Neural cell (in vitro differentiated cells): ENCODE measurements around the gene ZNF774.

ENCODE experiments used
- EP300 ChIP-seq: fragments of 450-650 bp; conservative IDR thresholded peaks from 2 replicates; pipeline ENCODE4 v1.6.1; 2014; ENCODE audit warnings: antibody characterized with exemption, mild to moderate bottlenecking, moderate library complexity; ENCODE audit not compliant: poor library complexity, severe bottlenecking
- TF ChIP-seq, protein P1 (sequence below): fragments of 450-650 bp; IDR thresholded peaks from 2 replicates; pipeline ENCODE4 v1.5.1; 2014; ENCODE audit warnings: antibody characterized with exemption, mild to moderate bottlenecking, moderate library complexity; ENCODE audit not compliant: poor library complexity, severe bottlenecking
- TF ChIP-seq, protein P2 (sequence below): IDR thresholded peaks from 2 replicates; pipeline ENCODE4 v1.6.1; 2012; ENCODE audit warnings: borderline replicate concordance

DNA sequence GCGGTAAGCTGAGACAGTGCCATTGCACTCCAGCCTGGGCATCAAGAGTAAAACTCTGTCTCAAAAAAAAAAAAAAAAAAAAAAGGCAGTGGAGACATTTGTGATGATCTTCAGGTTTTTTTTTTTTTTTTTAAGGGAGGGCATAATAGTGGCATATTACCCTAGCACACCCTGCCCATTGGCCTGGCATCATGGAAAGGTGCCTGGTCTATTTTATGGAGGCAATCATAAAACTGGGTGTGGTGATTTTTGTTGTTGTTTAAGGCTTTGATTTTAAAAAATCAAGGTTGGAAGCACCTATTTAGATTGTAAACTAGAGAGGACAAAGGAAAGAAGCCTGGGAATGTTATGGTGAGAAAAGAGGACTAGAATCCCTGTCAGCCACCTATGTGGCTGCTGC is 42.0 kb downstream of the ZNF774 start:
- no peak for TF ChIP-seq EP300
- TF ChIP-seq, protein P1, sequence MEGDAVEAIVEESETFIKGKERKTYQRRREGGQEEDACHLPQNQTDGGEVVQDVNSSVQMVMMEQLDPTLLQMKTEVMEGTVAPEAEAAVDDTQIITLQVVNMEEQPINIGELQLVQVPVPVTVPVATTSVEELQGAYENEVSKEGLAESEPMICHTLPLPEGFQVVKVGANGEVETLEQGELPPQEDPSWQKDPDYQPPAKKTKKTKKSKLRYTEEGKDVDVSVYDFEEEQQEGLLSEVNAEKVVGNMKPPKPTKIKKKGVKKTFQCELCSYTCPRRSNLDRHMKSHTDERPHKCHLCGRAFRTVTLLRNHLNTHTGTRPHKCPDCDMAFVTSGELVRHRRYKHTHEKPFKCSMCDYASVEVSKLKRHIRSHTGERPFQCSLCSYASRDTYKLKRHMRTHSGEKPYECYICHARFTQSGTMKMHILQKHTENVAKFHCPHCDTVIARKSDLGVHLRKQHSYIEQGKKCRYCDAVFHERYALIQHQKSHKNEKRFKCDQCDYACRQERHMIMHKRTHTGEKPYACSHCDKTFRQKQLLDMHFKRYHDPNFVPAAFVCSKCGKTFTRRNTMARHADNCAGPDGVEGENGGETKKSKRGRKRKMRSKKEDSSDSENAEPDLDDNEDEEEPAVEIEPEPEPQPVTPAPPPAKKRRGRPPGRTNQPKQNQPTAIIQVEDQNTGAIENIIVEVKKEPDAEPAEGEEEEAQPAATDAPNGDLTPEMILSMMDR = no peak
- TF ChIP-seq, protein P2, sequence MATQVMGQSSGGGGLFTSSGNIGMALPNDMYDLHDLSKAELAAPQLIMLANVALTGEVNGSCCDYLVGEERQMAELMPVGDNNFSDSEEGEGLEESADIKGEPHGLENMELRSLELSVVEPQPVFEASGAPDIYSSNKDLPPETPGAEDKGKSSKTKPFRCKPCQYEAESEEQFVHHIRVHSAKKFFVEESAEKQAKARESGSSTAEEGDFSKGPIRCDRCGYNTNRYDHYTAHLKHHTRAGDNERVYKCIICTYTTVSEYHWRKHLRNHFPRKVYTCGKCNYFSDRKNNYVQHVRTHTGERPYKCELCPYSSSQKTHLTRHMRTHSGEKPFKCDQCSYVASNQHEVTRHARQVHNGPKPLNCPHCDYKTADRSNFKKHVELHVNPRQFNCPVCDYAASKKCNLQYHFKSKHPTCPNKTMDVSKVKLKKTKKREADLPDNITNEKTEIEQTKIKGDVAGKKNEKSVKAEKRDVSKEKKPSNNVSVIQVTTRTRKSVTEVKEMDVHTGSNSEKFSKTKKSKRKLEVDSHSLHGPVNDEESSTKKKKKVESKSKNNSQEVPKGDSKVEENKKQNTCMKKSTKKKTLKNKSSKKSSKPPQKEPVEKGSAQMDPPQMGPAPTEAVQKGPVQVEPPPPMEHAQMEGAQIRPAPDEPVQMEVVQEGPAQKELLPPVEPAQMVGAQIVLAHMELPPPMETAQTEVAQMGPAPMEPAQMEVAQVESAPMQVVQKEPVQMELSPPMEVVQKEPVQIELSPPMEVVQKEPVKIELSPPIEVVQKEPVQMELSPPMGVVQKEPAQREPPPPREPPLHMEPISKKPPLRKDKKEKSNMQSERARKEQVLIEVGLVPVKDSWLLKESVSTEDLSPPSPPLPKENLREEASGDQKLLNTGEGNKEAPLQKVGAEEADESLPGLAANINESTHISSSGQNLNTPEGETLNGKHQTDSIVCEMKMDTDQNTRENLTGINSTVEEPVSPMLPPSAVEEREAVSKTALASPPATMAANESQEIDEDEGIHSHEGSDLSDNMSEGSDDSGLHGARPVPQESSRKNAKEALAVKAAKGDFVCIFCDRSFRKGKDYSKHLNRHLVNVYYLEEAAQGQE = no peak
